ENCODE results near the gene MYL4. TPM values are rescaled to one million over a fixed set of nuclear protein-coding genes. Genes with fewer than 3 reads are reported as not detected.

Gene MYL4
- total and polyA plus RNA-seq, 2 of the 8 experiments (the other 6 are each of a cell fraction or from before 2014, with no cell fraction given), result 0.12 TPM; not detected in 1

DNA sequence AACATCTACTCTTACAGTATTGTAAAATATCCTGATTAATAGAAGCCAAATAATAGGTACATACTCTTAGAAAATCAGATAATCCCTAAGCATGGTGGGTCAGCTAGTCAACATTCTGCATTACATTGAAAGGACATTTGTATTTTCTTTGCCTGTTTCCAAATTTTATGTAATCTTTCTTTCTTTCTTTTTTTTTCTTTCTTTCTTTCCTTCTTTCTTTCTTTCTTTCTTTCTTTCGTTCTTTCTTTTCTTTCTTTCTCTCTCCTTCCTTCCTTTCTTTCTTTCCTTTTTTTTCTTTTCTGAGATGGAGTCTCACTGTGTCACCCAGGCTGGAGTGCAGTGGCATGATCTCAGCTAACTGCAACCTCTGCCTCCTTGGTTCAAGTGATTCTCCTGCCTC, 63.3 kb downstream of the MYL4 start:
- H2BK120ac ChIP-seq (replicated peaks; ENCODE audit: low read depth, low read length), result no peak overlapping the region
- whole genome bisulfite sequencing, 2 experiments (ENCODE audit: extremely low coverage in 1 of 2, insufficient coverage in 1 of 2, insufficient read length in 1 of 2, insufficient replicate concordance in 2 of 2, low coverage in 1 of 2, low lambda C conversion rate in 2 of 2, missing lambda C conversion rate in 1 of 2), result 88% methylated on average over 1 of the region's 1 CpG; no CpG with 5 or more reads in 1 of the 2 experiments
- H3K27me3 ChIP-seq (replicated peaks in 1 of 4; ENCODE audit: control insufficient read depth in 3 of 4, extremely low read depth in 1 of 4, insufficient read depth in 3 of 4, low read length in 3 of 4), result no peaks in the 10 kb centered on the region
- no peak overlapping the region for H3K9ac ChIP-seq (replicated peaks in 1 of 4; ENCODE audit: extremely low read depth in 1 of 4, low read depth in 3 of 4, low read length in 3 of 4)
- no peak overlapping the region for H2BK5ac ChIP-seq (ENCODE audit: low read depth, low read length)
- no peak overlapping the region for H3K56ac ChIP-seq (replicated peaks; ENCODE audit: insufficient read length, low read depth, low read length)
- no peak overlapping the region for H2AK5ac ChIP-seq (ENCODE audit: low read depth, low read length)
- H3K4me2 ChIP-seq (ENCODE audit: insufficient read depth in 1 of 2, low read depth in 2 of 2, low read length in 2 of 2), result no peak overlapping the region
- no peak overlapping the region for H3K4me3 ChIP-seq (ENCODE audit: extremely low read depth in 1 of 4, insufficient read depth in 2 of 4, low read depth in 3 of 4, low read length in 4 of 4)
- no peak overlapping the region for H4K91ac ChIP-seq (replicated peaks; ENCODE audit: insufficient read length, low read length)
- CTCF ChIA-PET (ENCODE audit: partially characterized antibody), result interaction anchor here (0.8 to 0.9 kb wide), 2 partner anchors 17 to 42 kb away, joined by 3 to 4 read pairs; no protein-coding TSS in a partner anchor
- H3K79me1 ChIP-seq (ENCODE audit: low read depth, low read length), result no peaks in the 10 kb centered on the region
- no peaks in the 10 kb centered on the region for H3K79me2 ChIP-seq (ENCODE audit: control insufficient read depth in 1 of 2, insufficient read depth in 2 of 2, low read length in 2 of 2)
- FAIRE-seq, result no peak
- no peaks in the 10 kb centered on the region for H3K36me3 ChIP-seq (ENCODE audit: control insufficient read depth in 2 of 4, insufficient read depth in 4 of 4, low read length in 3 of 4)
- no peak overlapping the region for H2AFZ ChIP-seq (ENCODE audit: low read length)
- peaks cover 6 to 18% (median 11%) of the 10 kb centered on the region in 4 experiments for H3K4me1 ChIP-seq (replicated peaks in 1 of 4; ENCODE audit: control insufficient read depth in 3 of 4, insufficient read depth in 4 of 4, low read length in 3 of 4)
- DNase-seq (ENCODE audit: low read depth in 1 of 2, low spot score in 2 of 2), result no peak
- no peak overlapping the region for H2BK12ac ChIP-seq (ENCODE audit: low read depth, low read length)
- no peak overlapping the region for H4K8ac ChIP-seq (ENCODE audit: extremely low read depth, insufficient read depth, low read length)
- no peak overlapping the region for H3K23ac ChIP-seq (ENCODE audit: insufficient read length)
- H4K5ac ChIP-seq (ENCODE audit: insufficient read length, low read depth, low read length), result no peak overlapping the region
- no peak overlapping the region for H2BK20ac ChIP-seq (ENCODE audit: low read length)
- H2BK15ac ChIP-seq (ENCODE audit: low read length), result no peak overlapping the region
- H3K27ac ChIP-seq (ENCODE audit: low read depth, low read length), result no peak overlapping the region
- no peak overlapping the region for H3K18ac ChIP-seq (ENCODE audit: extremely low read depth, low read length)
- H4K20me1 ChIP-seq (replicated peaks in 1 of 2; ENCODE audit: control insufficient read depth in 1 of 2, insufficient read depth in 2 of 2, low read length in 2 of 2), result no peaks in the 10 kb centered on the region
- no peaks in the 10 kb centered on the region for H3K23me2 ChIP-seq (ENCODE audit: low read depth, low read length)
- peaks cover 6% of the 10 kb centered on the region in 2 experiments; a peak in 1 of 4 replicates for H3K9me3 ChIP-seq (ENCODE audit: insufficient read depth in 2 of 2, low read depth in 1 of 2, low read length in 1 of 2)
- H3K14ac ChIP-seq (ENCODE audit: insufficient read length), result no peak overlapping the region
- POLR2A ChIA-PET (ENCODE audit: partially characterized antibody), result interaction anchor here (0.6 kb wide), 1 partner anchor 43 kb away, joined by 3 read pairs; no protein-coding TSS in a partner anchor
- H3K4ac ChIP-seq (replicated peaks; ENCODE audit: insufficient read length, low read depth, low read length), result no peak overlapping the region
- TF ChIP-seq EGR1 (IDR thresholded peaks at IDR 0.05; ENCODE audit: borderline replicate concordance, low read depth, low read length), result no peak
